Measurements from ENCODE around the gene HVCN1. TPM values are rescaled to one million over a fixed set of nuclear protein-coding genes. Genes with fewer than 3 reads are reported as not detected.

Gene HVCN1
- total RNA-seq, 2 experiments from 2014 or later: 2.6 to 3.1 TPM

DNA sequence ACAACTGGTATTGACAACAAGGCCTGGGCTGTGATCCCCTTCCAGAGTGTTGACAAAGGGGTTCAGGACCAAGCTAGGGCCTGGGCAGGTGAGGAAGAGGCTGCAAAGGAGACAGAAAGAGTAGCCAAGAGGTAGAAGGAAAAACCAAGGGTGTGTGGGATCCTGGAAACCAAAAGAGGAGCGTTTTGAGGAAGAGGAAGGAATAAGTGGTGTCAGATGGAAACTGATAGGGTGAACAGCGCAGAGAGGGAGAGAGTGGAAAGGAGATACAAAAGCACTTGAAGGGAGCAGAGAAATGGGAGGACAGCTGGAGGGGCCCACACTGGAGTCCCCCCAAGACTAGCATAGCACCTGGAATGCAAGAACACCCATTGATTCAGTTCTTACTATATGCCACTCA is 8.3 kb upstream of the HVCN1 start:
- H3K36me3 Mint-ChIP-seq (ENCODE audit: low read depth): no peaks in the 10 kb centered on the region
- intact Hi-C loops (cut with micrococcal nuclease): loop anchor here (5.0 kb wide), 1 partner anchor 185 kb away; no protein-coding TSS in a partner anchor
- no peak overlapping the region for H3K27ac Mint-ChIP-seq
- H3K4me3 Mint-ChIP-seq: no peak overlapping the region
- no peak for DNase-seq
- peaks cover 19% of the 10 kb centered on the region for H3K4me1 Mint-ChIP-seq (ENCODE audit: low read depth)
- no peaks in the 10 kb centered on the region for H3K27me3 Mint-ChIP-seq (ENCODE audit: low read depth)
- H3K9me3 Mint-ChIP-seq: no peaks in the 10 kb centered on the region
- CTCF ChIA-PET: interaction anchor here (0.6 to 1.6 kb wide), 14 partner anchors 8 to 190 kb away, joined by 3 to 6 read pairs (median 3); partner anchors contain the start of genes HVCN1 and TCTN1

DNA sequence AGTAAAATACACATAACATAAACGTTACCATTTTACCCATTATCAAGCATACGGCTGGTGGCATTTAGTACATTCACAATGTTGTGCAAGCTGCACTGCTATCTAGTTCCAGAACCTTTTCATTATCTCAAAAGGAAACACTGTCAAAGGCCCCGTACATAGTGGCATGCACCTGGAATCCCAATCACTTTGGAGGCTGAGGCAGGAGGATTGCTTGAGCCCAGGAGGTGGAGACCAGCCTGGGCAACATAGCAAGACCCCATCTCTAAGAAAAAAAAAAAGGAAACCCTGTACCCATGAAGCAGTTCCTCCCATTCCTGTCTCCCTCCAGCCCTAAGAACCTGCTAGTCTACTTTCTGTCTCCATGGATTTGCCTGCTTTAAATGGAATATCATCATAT is 7.4 kb upstream of the HVCN1 start:
- Mint-ChIP-seq H3K27me3 (ENCODE audit: low read depth) (no peaks in the 10 kb centered on the region), H3K27ac (no peak overlapping the region), H3K9me3 (no peaks in the 10 kb centered on the region), H3K4me3 (no peak overlapping the region), H3K4me1 (ENCODE audit: low read depth) (peaks cover 19% of the 10 kb centered on the region), H3K36me3 (ENCODE audit: low read depth) (no peaks in the 10 kb centered on the region)
- CTCF ChIA-PET: no interaction called here
- intact Hi-C loops (cut with micrococcal nuclease): loop anchor here (5.0 kb wide), 1 partner anchor 184 kb away; no protein-coding TSS in a partner anchor
- no peak for DNase-seq

DNA sequence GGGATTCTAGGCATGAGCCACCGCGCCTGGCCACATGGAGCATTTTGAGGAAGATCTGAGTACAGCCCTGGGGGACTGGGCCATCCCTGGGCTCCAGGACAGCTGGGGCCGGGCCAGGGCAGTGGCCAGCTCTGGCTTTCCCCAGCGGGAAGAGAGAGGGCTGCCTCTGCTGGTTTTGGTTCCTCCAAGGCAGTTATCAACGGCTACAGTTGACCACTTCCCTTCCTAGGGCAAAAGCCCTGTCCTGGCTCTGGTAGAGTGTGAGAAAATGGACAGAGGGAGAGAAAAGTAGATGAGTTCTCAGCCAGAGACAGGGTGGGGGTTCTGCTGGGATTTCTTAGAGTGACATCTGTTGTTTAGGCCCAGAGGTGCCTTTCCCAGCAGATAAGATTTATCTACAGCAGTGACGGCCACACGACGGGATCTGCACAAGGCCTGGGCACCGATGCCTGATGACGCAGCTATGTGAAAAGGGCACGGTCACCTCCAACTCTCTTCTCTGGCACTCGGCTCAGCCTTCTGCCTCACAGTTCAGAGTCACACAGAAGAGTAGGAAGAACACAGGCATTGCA is 5.5 kb upstream of the HVCN1 start:
- Mint-ChIP-seq H3K9me3 (no peaks in the 10 kb centered on the region), H3K4me1 (ENCODE audit: low read depth) (peaks cover 29% of the 10 kb centered on the region), H3K27ac (no peak overlapping the region), H3K27me3 (ENCODE audit: low read depth) (no peaks in the 10 kb centered on the region), H3K36me3 (ENCODE audit: low read depth) (no peaks in the 10 kb centered on the region), H3K4me3 (no peak overlapping the region)
- intact Hi-C loops (cut with micrococcal nuclease): loop anchor here (1.0 kb wide), 1 partner anchor 75 kb away; no protein-coding TSS in a partner anchor
- DNase-seq: no peak
- CTCF ChIA-PET: no interaction called here

DNA sequence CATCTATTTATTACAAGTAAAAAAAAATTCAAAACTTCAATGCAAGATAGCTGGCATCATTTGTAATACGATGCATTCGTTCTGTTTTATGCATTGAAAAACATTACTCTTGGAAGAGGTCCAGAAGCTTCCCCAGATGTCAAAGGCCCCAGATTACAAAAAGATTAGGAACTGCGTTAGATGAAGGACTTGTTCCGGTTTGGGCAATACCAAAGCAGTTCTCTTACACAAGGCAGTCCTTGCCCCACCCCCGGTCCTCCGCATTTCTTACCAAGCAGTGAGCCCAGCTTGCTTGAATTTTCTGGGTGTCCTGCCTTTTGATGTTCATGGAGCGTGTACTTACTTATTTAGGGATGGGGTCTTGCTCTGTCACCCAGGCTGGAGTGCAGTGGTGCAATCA is 4.8 kb upstream of the HVCN1 start:
- H3K36me3 Mint-ChIP-seq (ENCODE audit: low read depth): no peaks in the 10 kb centered on the region
- H3K27ac Mint-ChIP-seq: no peak overlapping the region

DNA sequence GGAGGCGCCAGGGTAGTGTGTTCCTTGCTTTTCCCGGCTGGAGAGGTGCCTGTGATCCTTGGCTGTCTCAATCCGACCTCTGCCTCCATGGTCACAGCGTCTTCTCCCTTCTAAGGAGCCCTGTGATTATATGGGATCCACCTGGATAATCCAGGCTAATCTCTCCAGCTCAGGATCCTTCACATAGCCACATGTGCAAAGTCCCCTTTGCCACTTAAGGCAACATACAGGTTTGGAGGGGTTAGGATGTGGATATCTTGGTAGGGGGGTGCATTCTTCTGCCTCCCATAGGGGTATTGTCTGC is 1.2 kb upstream of the HVCN1 start:
- H3K4me1 Mint-ChIP-seq (ENCODE audit: low read depth): peaks cover 32% of the 10 kb centered on the region
- intact Hi-C loops (cut with micrococcal nuclease): no loop called here
- H3K9me3 Mint-ChIP-seq: no peaks in the 10 kb centered on the region
- DNase-seq: no peak
- H3K36me3 Mint-ChIP-seq (ENCODE audit: low read depth): no peaks in the 10 kb centered on the region
- H3K4me3 Mint-ChIP-seq: peak overlapping the region; percentile 80
- no peaks in the 10 kb centered on the region for H3K27me3 Mint-ChIP-seq (ENCODE audit: low read depth)
- H3K27ac Mint-ChIP-seq: peak overlapping the region; percentile 7
- CTCF ChIA-PET: interaction anchor here (1.0 to 1.3 kb wide), 2 partner anchors 8 to 15 kb away, joined by 3 read pairs; no protein-coding TSS in a partner anchor

More for the DNA sequence above, 4.8 kb upstream of the HVCN1 start:
- CTCF ChIA-PET: no interaction called here
- H3K9me3 Mint-ChIP-seq: no peaks in the 10 kb centered on the region
- H3K27me3 Mint-ChIP-seq (ENCODE audit: low read depth): no peaks in the 10 kb centered on the region
- H3K4me3 Mint-ChIP-seq: no peak overlapping the region
- intact Hi-C loops (cut with micrococcal nuclease): loop anchor here (1.0 kb wide), 1 partner anchor 74 kb away; no protein-coding TSS in a partner anchor
- H3K4me1 Mint-ChIP-seq (ENCODE audit: low read depth): peaks cover 30% of the 10 kb centered on the region
- no peak for DNase-seq

DNA sequence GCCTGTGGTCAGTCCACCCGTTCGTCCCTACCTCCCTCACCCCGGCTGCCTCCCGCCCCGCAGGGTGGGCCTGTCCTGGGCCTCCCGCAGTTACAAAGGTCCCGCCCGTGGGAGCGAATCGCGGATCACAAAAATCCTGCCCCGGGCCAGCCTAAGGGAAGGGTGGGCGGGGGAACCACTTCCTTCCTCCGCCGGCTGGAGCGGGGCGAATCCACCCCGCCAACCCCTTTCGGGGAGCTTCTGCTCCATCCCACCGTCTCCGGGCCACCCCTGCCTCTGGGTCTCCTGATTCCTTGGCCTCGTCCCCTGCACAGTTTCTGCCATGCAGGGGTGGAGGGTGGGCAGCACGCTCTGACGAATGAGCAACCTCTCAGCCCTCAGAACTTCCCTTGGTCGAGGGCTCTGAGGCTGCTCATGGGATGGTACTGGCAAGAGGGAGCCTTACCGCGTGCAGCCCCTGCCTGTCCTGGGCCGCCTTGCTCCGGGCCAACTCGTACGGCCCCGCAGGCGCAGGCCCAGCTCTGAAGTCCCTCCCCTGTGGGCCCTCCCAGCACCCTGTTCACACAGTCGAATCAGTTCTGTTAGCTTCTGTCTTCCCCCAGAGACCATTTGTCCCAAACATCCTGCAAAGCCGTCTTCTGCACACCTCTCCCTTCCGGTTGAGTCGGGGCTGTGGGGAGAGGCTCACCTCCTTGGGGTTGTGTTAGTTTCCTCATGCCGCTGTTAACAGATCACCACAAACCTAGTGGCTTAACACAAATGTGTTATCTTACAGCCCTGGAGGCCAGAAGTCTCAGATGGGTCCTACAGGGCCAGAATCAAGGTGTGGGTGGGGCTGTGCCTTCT is 589 bp upstream of the HVCN1 start:
- intact Hi-C loops (cut with micrococcal nuclease): loop anchor here (2.0 kb wide), 3 partner anchors 19 to 71 kb away; no protein-coding TSS in a partner anchor
- CTCF ChIA-PET: interaction anchor here (1.0 to 1.3 kb wide), 2 partner anchors 8 to 15 kb away, joined by 3 read pairs; no protein-coding TSS in a partner anchor
- no peaks in the 10 kb centered on the region for H3K9me3 Mint-ChIP-seq
- H3K27ac Mint-ChIP-seq: peak overlapping the region; percentile 39
- H3K4me1 Mint-ChIP-seq (ENCODE audit: low read depth): peaks cover 38% of the 10 kb centered on the region
- no peaks in the 10 kb centered on the region for H3K27me3 Mint-ChIP-seq (ENCODE audit: low read depth)
- H3K36me3 Mint-ChIP-seq (ENCODE audit: low read depth): no peaks in the 10 kb centered on the region
- H3K4me3 Mint-ChIP-seq: peak overlapping the region; percentile 80
- DNase-seq: peak; percentile 69

DNA sequence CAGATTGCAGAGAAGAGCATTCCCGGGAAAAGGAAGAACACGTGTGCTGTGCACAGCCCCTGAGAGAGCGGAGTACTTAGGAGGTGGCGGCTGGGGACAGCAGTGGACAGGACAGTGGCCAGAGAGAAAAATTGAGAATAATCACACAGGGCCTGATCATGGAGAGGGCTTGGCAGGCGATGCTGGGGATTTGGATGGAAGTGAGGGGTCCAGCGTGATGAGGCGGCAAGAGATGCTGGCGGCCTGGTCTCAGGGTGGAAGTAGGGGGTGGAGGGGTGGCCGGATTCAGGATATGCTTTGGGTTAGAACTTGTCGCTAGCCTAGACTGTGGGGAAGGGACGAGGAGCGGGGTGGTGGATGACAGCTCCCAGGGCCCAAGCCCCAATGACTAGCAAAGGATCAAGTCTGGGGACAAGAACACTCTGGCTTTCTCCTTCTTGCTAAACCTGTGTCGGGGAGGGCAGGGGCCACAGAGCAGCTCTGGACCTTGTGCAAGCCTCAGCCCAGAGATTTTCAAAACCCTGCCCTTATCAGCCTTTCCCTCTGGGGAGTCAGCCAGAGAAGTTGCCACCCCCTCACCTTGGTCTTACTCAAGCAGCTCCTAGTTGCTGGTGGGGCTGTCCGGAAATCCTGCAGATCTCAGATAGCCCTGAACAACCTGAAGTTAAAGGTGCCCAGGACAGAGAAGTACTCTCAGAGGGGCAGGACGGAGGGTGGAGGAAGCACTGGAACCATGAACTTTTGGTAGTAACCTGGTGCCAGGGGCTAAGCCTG is 1.3 kb downstream of the HVCN1 start:
- H3K27ac Mint-ChIP-seq: no peak overlapping the region
- CTCF ChIA-PET: no interaction called here
- no peaks in the 10 kb centered on the region for H3K9me3 Mint-ChIP-seq
- intact Hi-C loops (cut with micrococcal nuclease): loop anchor here (2.0 kb wide), 3 partner anchors 17 to 69 kb away; no protein-coding TSS in a partner anchor
- no peaks in the 10 kb centered on the region for H3K27me3 Mint-ChIP-seq (ENCODE audit: low read depth)
- H3K36me3 Mint-ChIP-seq (ENCODE audit: low read depth): no peaks in the 10 kb centered on the region
- no peak for DNase-seq
- H3K4me3 Mint-ChIP-seq: no peak overlapping the region
- peaks cover 40% of the 10 kb centered on the region for H3K4me1 Mint-ChIP-seq (ENCODE audit: low read depth)

DNA sequence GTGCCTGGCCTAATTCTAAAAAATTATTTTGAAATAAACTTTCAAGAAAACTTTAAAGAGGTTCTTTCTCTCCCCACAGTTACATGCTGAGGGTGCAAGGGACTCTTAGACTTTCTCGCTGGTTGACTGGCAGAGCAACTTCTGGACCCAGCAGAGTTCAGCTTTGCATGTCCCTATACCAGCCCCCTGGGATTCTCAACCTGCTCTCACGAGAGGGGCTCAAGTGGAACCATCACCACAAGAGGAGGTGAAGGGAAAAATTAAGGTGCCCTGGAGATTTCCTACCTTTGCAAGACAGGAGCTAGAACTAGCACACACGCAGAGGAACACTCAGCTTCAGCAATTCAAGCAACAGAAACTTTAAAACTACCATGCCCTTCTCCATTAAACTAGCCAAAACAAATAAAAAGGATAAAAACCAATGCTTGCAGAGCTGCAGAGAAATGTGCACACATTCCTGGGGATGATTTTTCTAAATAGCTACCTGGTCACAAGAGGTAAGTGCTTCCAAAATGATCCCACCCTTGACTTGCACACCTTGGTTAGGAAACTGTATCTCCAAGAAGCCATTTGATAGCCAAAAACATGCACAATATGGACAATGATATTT is 2.5 kb downstream of the HVCN1 start:
- CTCF ChIA-PET: no interaction called here

DNA sequence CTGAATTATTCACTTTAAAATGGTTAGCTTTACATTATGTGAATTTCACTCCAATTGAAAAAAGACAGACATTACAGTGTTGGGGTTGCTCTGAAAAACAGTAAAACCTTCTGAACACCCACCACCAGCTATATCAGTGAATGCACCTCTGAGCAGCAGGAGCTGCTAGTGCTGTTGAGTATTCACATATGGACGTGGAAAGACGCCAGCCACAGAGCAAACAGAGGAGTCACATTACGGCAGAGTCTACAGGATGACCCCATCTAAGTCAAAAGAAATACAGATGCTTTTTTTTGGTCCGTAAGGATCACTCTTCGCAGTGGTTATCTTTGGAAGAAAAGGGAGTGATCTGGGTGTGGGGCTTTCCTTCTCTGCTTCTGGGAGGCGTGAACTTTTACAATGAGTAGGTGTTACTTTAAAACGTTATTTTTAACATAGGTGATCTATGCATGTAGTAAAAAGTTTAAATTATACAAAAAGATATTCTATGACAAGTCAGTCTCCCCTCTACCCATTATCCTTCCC is 4.5 kb downstream of the HVCN1 start:
- H3K4me1 Mint-ChIP-seq (ENCODE audit: low read depth): peaks cover 32% of the 10 kb centered on the region
- H3K27me3 Mint-ChIP-seq (ENCODE audit: low read depth): no peaks in the 10 kb centered on the region
- H3K4me3 Mint-ChIP-seq: no peak overlapping the region
- no peak for DNase-seq
- CTCF ChIA-PET: interaction anchor here (0.8 kb wide), 1 partner anchor 13 kb away, joined by 3 read pairs; no protein-coding TSS in a partner anchor
- no peaks in the 10 kb centered on the region for H3K36me3 Mint-ChIP-seq (ENCODE audit: low read depth)
- H3K27ac Mint-ChIP-seq: no peak overlapping the region
- H3K9me3 Mint-ChIP-seq: no peaks in the 10 kb centered on the region
- intact Hi-C loops (cut with micrococcal nuclease): no loop called here

More for the DNA sequence above, 2.5 kb downstream of the HVCN1 start:
- no peaks in the 10 kb centered on the region for H3K27me3 Mint-ChIP-seq (ENCODE audit: low read depth)
- peaks cover 39% of the 10 kb centered on the region for H3K4me1 Mint-ChIP-seq (ENCODE audit: low read depth)
- intact Hi-C loops (cut with micrococcal nuclease): no loop called here
- no peak overlapping the region for H3K4me3 Mint-ChIP-seq
- H3K9me3 Mint-ChIP-seq: no peaks in the 10 kb centered on the region
- no peaks in the 10 kb centered on the region for H3K36me3 Mint-ChIP-seq (ENCODE audit: low read depth)
- DNase-seq: no peak
- no peak overlapping the region for H3K27ac Mint-ChIP-seq

DNA sequence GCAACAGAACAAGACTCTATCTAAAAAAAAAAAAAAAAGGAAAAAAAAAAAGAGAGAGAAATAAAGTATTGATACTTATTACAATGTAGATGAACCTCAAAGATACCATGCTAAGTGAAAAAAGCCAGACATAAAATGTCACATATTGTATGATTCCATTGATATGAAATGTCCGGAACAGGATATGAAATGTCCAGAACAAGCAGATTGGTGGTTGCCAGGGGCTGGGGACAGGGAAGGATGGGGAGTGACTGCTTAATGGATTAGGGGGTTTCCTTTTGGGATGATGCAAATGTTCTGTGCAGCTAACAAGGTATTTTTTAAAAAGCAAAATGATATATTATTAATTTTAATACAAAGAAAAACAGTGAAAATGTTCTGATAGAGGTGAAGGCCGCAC is 5.0 kb downstream of the HVCN1 start:
- DNase-seq: no peak
- CTCF ChIA-PET: interaction anchor here (0.7 to 0.8 kb wide), 2 partner anchors 14 to 1747 kb away, joined by 3 read pairs; no protein-coding TSS in a partner anchor
- no peaks in the 10 kb centered on the region for H3K36me3 Mint-ChIP-seq (ENCODE audit: low read depth)
- intact Hi-C loops (cut with micrococcal nuclease): no loop called here
- peaks cover 34% of the 10 kb centered on the region for H3K4me1 Mint-ChIP-seq (ENCODE audit: low read depth)
- no peaks in the 10 kb centered on the region for H3K9me3 Mint-ChIP-seq
- H3K27ac Mint-ChIP-seq: no peak overlapping the region
- no peaks in the 10 kb centered on the region for H3K27me3 Mint-ChIP-seq (ENCODE audit: low read depth)
- no peak overlapping the region for H3K4me3 Mint-ChIP-seq

DNA sequence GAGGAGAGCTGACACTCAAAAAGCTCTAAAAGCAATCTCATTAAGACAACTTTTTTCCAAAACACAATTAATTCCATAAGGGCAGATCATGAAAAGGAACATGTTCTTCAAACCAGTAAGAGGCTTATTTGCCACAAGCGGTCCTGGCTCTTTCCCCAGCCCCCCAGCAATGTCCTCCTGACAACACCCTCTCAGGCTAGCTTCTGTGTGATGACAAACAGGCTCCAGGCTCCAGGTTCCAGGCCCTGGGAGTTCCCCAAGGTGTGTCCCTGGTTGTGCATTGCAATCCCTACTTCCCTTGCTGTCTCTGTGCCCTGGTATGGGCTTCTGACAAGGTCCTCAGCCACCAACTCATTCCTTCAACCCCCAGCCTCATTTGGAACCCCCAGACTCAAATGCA is 8.9 kb downstream of the HVCN1 start:
- Mint-ChIP-seq H3K4me3 (no peak overlapping the region), H3K4me1 (ENCODE audit: low read depth) (peaks cover 37% of the 10 kb centered on the region), H3K27me3 (ENCODE audit: low read depth) (no peaks in the 10 kb centered on the region), H3K36me3 (ENCODE audit: low read depth) (no peaks in the 10 kb centered on the region), H3K9me3 (no peaks in the 10 kb centered on the region), H3K27ac (no peak overlapping the region)
- intact Hi-C loops (cut with micrococcal nuclease): no loop called here
- no peak for DNase-seq
- CTCF ChIA-PET: interaction anchor here (0.8 kb wide), 1 partner anchor 18 kb away, joined by 3 read pairs; no protein-coding TSS in a partner anchor

Measured in activated naive CD4-positive, alpha-beta T cell treated with anti-CD3 and anti-CD28 coated beads for 36 hours (primary cell).